IMR-90 (cell line): ENCODE measurements around the gene CLC. TPM values are rescaled to one million over a fixed set of nuclear protein-coding genes. Genes with fewer than 3 reads are reported as not detected.
"Not testable (repeated sequence)": the region's sequence is repeated elsewhere in the genome, so short reads cannot be mapped to it uniquely, and the experiment has no call there.

Source experiments
- ATAC-seq: fragments of 200-7000 bp; cut with Tn5 transposase; 2 replicates; pipeline ENCODE4 v1.9.1; 2020; ENCODE audit warnings: low read depth, mild to moderate bottlenecking, moderate library complexity
- BruUV-seq: library from RNA; stranded (reverse); fragments of 400-500 nt; replicated peaks from 2 replicates; lab custom pipeline; 2021; lab: Mats Ljungman, UMichigan
- CTCF ChIA-PET: fragments of 300-600 bp; formaldehyde crosslinking; extraction: SDS; loops from one replicate; lab custom pipeline; 2021; ENCODE audit warnings: antibody characterized with exemption; lab: Yijun Ruan, JAX
- POLR2A ChIA-PET: fragments of 300-600 bp; sonication (Branson Sonifier 250); formaldehyde crosslinking; loops from one replicate; lab custom pipeline; 2022; ENCODE audit warnings: antibody characterized with exemption; ENCODE audit not compliant: unreplicated experiment; lab: Charles Lee
- DNase-seq: peaks from one replicate; pipeline ENCODE4 v3.0.0; 2013
- H2AFZ ChIP-seq: replicated peaks from 2 replicates; pipeline ENCODE3; 2013; ENCODE audit warnings: low read length, mild to moderate bottlenecking; ENCODE audit not compliant: poor library complexity
- H2AK5ac ChIP-seq: 2 replicates; pipeline ENCODE4 v1.6.1; 2013; ENCODE audit warnings: low read depth, low read length, inconsistent platforms
- H2AK9ac ChIP-seq: replicated peaks from 2 replicates; pipeline ENCODE3; 2013; ENCODE audit warnings: mild to moderate bottlenecking, low read depth, low read length, moderate library complexity; ENCODE audit not compliant: poor library complexity
- H2BK120ac ChIP-seq: 2 replicates; pipeline ENCODE4 v1.6.1; 2013; ENCODE audit warnings: low read depth, low read length, inconsistent platforms
- H2BK15ac ChIP-seq: 3 replicates; pipeline ENCODE4 v1.6.1; 2013; ENCODE audit warnings: low read depth, low read length, inconsistent platforms
- H2BK20ac ChIP-seq: 2 replicates; pipeline ENCODE4 v1.6.1; 2013; ENCODE audit warnings: low read depth, mild to moderate bottlenecking, inconsistent platforms, low read length, moderate library complexity
- H2BK5ac ChIP-seq: 2 replicates; pipeline ENCODE4 v1.6.1; 2013; ENCODE audit warnings: mild to moderate bottlenecking, low read depth, low read length, inconsistent platforms; ENCODE audit not compliant: poor library complexity, severe bottlenecking
- H3K14ac ChIP-seq: replicated peaks from 2 replicates; pipeline ENCODE4 v1.6.1; 2013; ENCODE audit warnings: low read depth, low read length, inconsistent platforms
- H3K18ac ChIP-seq: 2 replicates; pipeline ENCODE4 v1.6.1; 2013; ENCODE audit warnings: low read depth, low read length, control low read depth
- H3K23ac ChIP-seq: 2 replicates; pipeline ENCODE4 v1.6.1; 2013; ENCODE audit warnings: low read depth, low read length, inconsistent platforms
- H3K27ac ChIP-seq: 2 replicates; pipeline ENCODE4 v1.5.1; 2013; ENCODE audit warnings: mild to moderate bottlenecking, control low read depth, low read length; ENCODE audit not compliant: insufficient read depth
- H3K27me3 ChIP-seq: 2 replicates; pipeline ENCODE4 v1.6.1; 2013; ENCODE audit warnings: low read length; ENCODE audit not compliant: control insufficient read depth, insufficient read depth
- H3K36me3 ChIP-seq: 2 replicates; pipeline ENCODE4 v1.6.1; 2013; ENCODE audit warnings: low read length, mixed read lengths; ENCODE audit not compliant: control insufficient read depth, insufficient read depth
- H3K4ac ChIP-seq: 2 replicates; pipeline ENCODE4 v1.6.1; 2013; ENCODE audit warnings: low read depth, low read length, inconsistent platforms
- H3K4me1 ChIP-seq: 2 replicates; pipeline ENCODE4 v1.6.1; 2013; ENCODE audit warnings: low read length, mixed read lengths; ENCODE audit not compliant: control insufficient read depth, insufficient read depth
- H3K4me2 ChIP-seq: 2 replicates; pipeline ENCODE4 v1.6.1; 2013; ENCODE audit warnings: low read depth, mild to moderate bottlenecking, control low read depth, low read length, moderate library complexity
- H3K4me3 ChIP-seq: 2 replicates; pipeline ENCODE4 v1.5.1; 2013; ENCODE audit warnings: low read depth, mild to moderate bottlenecking, control low read depth, low read length, moderate library complexity; ENCODE audit not compliant: insufficient read depth
- H3K56ac ChIP-seq: 2 replicates; pipeline ENCODE4 v1.6.1; 2013; ENCODE audit warnings: low read length, inconsistent platforms; ENCODE audit not compliant: insufficient read depth; ENCODE audit errors: extremely low read depth
- H3K79me1 ChIP-seq, 2 experiments: 2 replicates each; pipeline ENCODE4 v1.6.1; 2013; ENCODE audit warnings: low read length in 2 of 2, inconsistent platforms in 1 of 2, low read depth in 1 of 2
- H3K9ac ChIP-seq: 2 replicates; pipeline ENCODE4 v1.6.1; 2013; ENCODE audit warnings: low read depth, low read length, control low read depth
- H3K9me1 ChIP-seq: 2 replicates; pipeline ENCODE4 v1.6.1; 2013; ENCODE audit warnings: low read length, inconsistent platforms; ENCODE audit not compliant: insufficient read depth
- H3K9me3 ChIP-seq: 2 replicates; pipeline ENCODE4 v1.6.1; 2013; ENCODE audit warnings: low read length; ENCODE audit not compliant: control insufficient read depth, insufficient read depth
- H4K20me1 ChIP-seq: 2 replicates; pipeline ENCODE4 v1.6.1; 2013; ENCODE audit warnings: low read length, inconsistent platforms; ENCODE audit not compliant: insufficient read depth
- H4K5ac ChIP-seq: 2 replicates; pipeline ENCODE4 v1.6.1; 2013; ENCODE audit warnings: mild to moderate bottlenecking, low read depth, low read length, control low read depth
- H4K8ac ChIP-seq, 2 experiments: 2 replicates each; pipeline ENCODE4 v1.6.1; 2013; ENCODE audit warnings: low read depth in 2 of 2, low read length in 2 of 2, control low read depth in 1 of 2, inconsistent platforms in 1 of 2
- H4K91ac ChIP-seq: 2 replicates; pipeline ENCODE4 v1.6.1; 2013; ENCODE audit warnings: low read depth, low read length, inconsistent platforms; ENCODE audit not compliant: insufficient read depth
- BHLHE40 ChIP-seq: fragments of 150-350 bp; IDR thresholded peaks from 2 replicates; pipeline ENCODE4 v1.6.1; 2016; ENCODE audit warnings: mild to moderate bottlenecking, low read depth, low read length
- CEBPB ChIP-seq: IDR thresholded peaks from 2 replicates; pipeline ENCODE4 v1.6.1; 2012; ENCODE audit warnings: low read depth, low read length, improper control_type of control experiment
- FOS ChIP-seq: fragments of 150-350 bp; IDR thresholded peaks from 2 replicates; pipeline ENCODE4 v1.6.1; 2016; ENCODE audit warnings: low read depth, low read length
- NFE2L2 ChIP-seq: fragments of 150-350 bp; IDR thresholded peaks from 2 replicates; pipeline ENCODE4 v1.6.1; 2016; ENCODE audit warnings: low read depth, mild to moderate bottlenecking, low read length
- RFX5 ChIP-seq: IDR thresholded peaks from 2 replicates; pipeline ENCODE4 v1.8.0; 2012; ENCODE audit warnings: low read depth, mild to moderate bottlenecking, low read length, moderate library complexity
- USF2 ChIP-seq: fragments of 150-350 bp; IDR thresholded peaks from 2 replicates; pipeline ENCODE4 v1.6.1; 2017; ENCODE audit warnings: mild to moderate bottlenecking, antibody characterized with exemption, low read length, low read depth
- WGBS, 2 experiments: methylation state at CpG; one replicate each; pipeline versions ENCODE4 v1.1.5 to v1.1.7; 2013; ENCODE audit warnings: missing lambda C conversion rate in 2 of 2; ENCODE audit not compliant: insufficient read length in 1 of 2; ENCODE audit errors: extremely low coverage in 2 of 2; 5-methylcytosine and 5-hydroxymethylcytosine counted together
- dilution Hi-C: fragments of 300-500 bp; cut with HindIII; formaldehyde crosslinking; loops from one replicate; pipeline ENCODE4 v1.14.3; 2018; ENCODE audit warnings: low sequenced_read_pairs; ENCODE audit not compliant: unreplicated experiment
- in situ Hi-C: fragments of 300-500 bp; cut with MboI; formaldehyde crosslinking; loops from 3 replicates; pipeline ENCODE4 v1.14.3; 2019; ENCODE audit warnings: low sequenced_read_pairs, inconsistent platforms, mixed read lengths
- intact Hi-C: fragments of 100-400 bp; cut with micrococcal nuclease; formaldehyde crosslinking; loops from 2 replicates; pipeline ENCODE4 v1.10.0; 2022
- polyA plus RNA-seq, 3 experiments: library from polyadenylated mRNA; depleted of rRNA; stranded (reverse); fragments of >200 nt; gene quantifications; 2 replicates each; pipeline ENCODE4 v1.2.3, GENCODE V29; 2012; ENCODE audit warnings: low replicate concordance in 1 of 3
- total RNA-seq: library from RNA; depleted of rRNA; stranded (reverse); fragments of >200 nt; gene quantifications from 2 replicates; pipeline ENCODE4 v1.2.3, GENCODE V29; 2012

CLC gene
- total and polyA plus RNA-seq, 2 of the 4 experiments (the other 2 are of a cell fraction): not detected

- Histone ChIP-seq H4K8ac (no peak overlapping the region), H3K14ac (no peak overlapping the region), H3K18ac (no peak overlapping the region), H3K36me3 (no peaks in the 10 kb centered on the region), H2BK5ac (no peak overlapping the region), H3K9me1 (no peaks in the 10 kb centered on the region), H3K56ac (no peak overlapping the region), H4K5ac (no peak overlapping the region), H3K4me2 (no peak overlapping the region), H3K4me3 (no peak overlapping the region), H3K4ac (no peak overlapping the region), H3K4me1 (no peaks in the 10 kb centered on the region), H4K20me1 (no peaks in the 10 kb centered on the region), H3K23ac (no peak overlapping the region), H3K9ac (no peak overlapping the region), H2AFZ (no peak overlapping the region), H3K79me1 (no peaks in the 10 kb centered on the region), H2BK15ac (no peak overlapping the region), H2AK9ac (no peak overlapping the region), H2BK20ac (no peak overlapping the region), H2AK5ac (no peak overlapping the region), H2BK120ac (no peak overlapping the region), H3K27ac (no peak overlapping the region), H3K27me3 (no peaks in the 10 kb centered on the region), H4K91ac (no peak overlapping the region), H3K9me3 (no peaks in the 10 kb centered on the region)
- in situ Hi-C loops (no loop called here), dilution Hi-C loops (no loop called here), intact Hi-C loops (no loop called here)
- BruUV-seq: no TSS peak
- POLR2A ChIA-PET: no interaction called here
- CTCF ChIA-PET: no interaction called here
- ATAC-seq (no peak), DNase-seq (no peak)
- TF ChIP-seq RFX5 (no peak), BHLHE40 (no peak), FOS (no peak), USF2 (no peak), CEBPB (no peak), NFE2L2 (no peak)
Measured at GRCh38 chr19:39725995-39726394, 11.8 kb downstream of the CLC start.

GRCh38 chr19:39720144-39720543 is 17.7 kb downstream of the CLC start:
- H2AK5ac ChIP-seq, H3K4me1 ChIP-seq, DNase-seq, H2AK9ac ChIP-seq, H2AFZ ChIP-seq, H3K27ac ChIP-seq, H3K14ac ChIP-seq, H2BK15ac ChIP-seq, H3K56ac ChIP-seq, H4K8ac ChIP-seq, H4K91ac ChIP-seq, H3K36me3 ChIP-seq, ATAC-seq, dilution Hi-C loops, CTCF ChIA-PET, H2BK120ac ChIP-seq, H3K4me3 ChIP-seq, H2BK20ac ChIP-seq, in situ Hi-C loops, intact Hi-C loops, H3K23ac ChIP-seq, H3K79me1 ChIP-seq, BruUV-seq, H3K18ac ChIP-seq, H4K20me1 ChIP-seq, H2BK5ac ChIP-seq, H3K4me2 ChIP-seq, H3K9ac ChIP-seq, H3K4ac ChIP-seq, H3K27me3 ChIP-seq, H4K5ac ChIP-seq, H3K9me1 ChIP-seq, H3K9me3 ChIP-seq, POLR2A ChIA-PET: not testable (repeated sequence)
- no CpG with 5 or more reads among the region's 3 CpGs for WGBS, 2 experiments
